BLaER1 treated with 17β-estradiol and CSF1 and Interleukin-3, amounts not matched to agents 10 nM and 100 nM (cell line): Measurements from ENCODE around the gene POLR2I.

Experiments used
- H3K27ac ChIP-seq, 11 experiments: shearing (Covaris generic); formaldehyde crosslinking; 2 replicates each; pipeline ENCODE4 v1.8.1; 2022
- H3K27me3 ChIP-seq, 11 experiments: shearing (Covaris generic); formaldehyde crosslinking; 2 replicates each; pipeline ENCODE4 v1.8.1; 2022
- H3K36me3 ChIP-seq, 11 experiments: shearing (Covaris generic); formaldehyde crosslinking; 2 replicates each; pipeline ENCODE4 v1.8.1; 2022
- H3K4me1 ChIP-seq, 10 experiments: shearing (Covaris generic); formaldehyde crosslinking; 2 replicates each; pipeline ENCODE4 v1.8.1; 2022
- H3K4me2 ChIP-seq, 11 experiments: shearing (Covaris generic); formaldehyde crosslinking; 2 replicates each; pipeline ENCODE4 v1.8.1; 2022
- H3K4me3 ChIP-seq, 10 experiments: shearing (Covaris generic); formaldehyde crosslinking; 2 replicates each; pipeline ENCODE4 v1.8.1; 2022
- H3K9ac ChIP-seq, 11 experiments: shearing (Covaris generic); formaldehyde crosslinking; 2 replicates each; pipeline ENCODE4 v1.8.1; 2022
- H3K9me3 ChIP-seq, 11 experiments: shearing (Covaris generic); formaldehyde crosslinking; replicated peaks in 1 of 11; 2 replicates each; pipeline ENCODE4 v1.8.1; 2022
- H4K20me1 ChIP-seq, 11 experiments: shearing (Covaris generic); formaldehyde crosslinking; 2 replicates each; pipeline ENCODE4 v1.8.1; 2022
- Cebpa-rat ChIP-seq, 11 experiments: shearing (Covaris generic); IDR thresholded peaks; 2 replicates each; pipeline ENCODE4 v1.8.1; 2022

The POLR2I gene

DNA sequence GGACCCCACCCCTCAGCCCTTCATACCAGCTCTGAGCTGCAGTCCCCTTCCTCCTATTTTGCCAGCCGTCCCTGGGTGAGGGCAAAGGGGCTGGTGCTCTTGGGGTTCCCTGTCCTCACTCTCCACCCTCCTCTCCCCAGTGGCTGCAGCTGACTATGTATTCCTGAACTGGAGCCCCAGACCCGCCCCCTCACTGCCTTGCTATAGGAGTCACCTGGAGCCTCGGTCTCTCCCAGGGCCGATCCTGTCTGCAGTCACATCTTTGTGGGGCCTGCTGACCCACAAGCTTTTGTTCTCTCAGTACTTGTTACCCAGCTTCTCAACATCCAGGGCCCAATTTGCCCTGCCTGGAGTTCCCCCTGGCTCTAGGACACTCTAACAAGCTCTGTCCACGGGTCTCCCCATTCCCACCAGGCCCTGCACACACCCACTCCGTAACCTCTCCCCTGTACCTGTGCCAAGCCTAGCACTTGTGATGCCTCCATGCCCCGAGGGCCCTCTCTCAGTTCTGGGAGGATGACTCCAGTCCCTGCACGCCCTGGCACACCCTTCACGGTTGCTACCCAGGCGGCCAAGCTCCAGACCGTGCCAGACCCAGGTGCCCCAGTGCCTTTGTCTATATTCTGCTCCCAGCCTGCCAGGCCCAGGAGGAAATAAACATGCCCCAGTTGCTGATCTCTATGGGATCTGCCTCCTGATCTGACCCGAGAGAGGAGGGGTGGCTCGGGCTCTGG lies 35.2 kb upstream of the POLR2I start:
- H3K27ac ChIP-seq: no peak overlapping the region
- peaks cover 6 to 88% (median 46%) of the 10 kb centered on the region in 11 experiments; a peak in 18 of 22 replicates for H4K20me1 ChIP-seq
- peaks cover 75 to 98% (median 87%) of the 10 kb centered on the region in 11 experiments for H3K36me3 ChIP-seq
- no peak for TF ChIP-seq Cebpa-rat (IDR thresholded peaks at IDR 0.05)
- no peaks in the 10 kb centered on the region for H3K4me1 ChIP-seq
- no peak overlapping the region for H3K4me2 ChIP-seq
- no peaks in the 10 kb centered on the region for H3K9me3 ChIP-seq
- H3K4me3 ChIP-seq: no peak overlapping the region
- H3K27me3 ChIP-seq: no peaks in the 10 kb centered on the region
- peak overlapping the region in 1 of 11 experiments; percentile 7; a peak in 1 of 22 replicates for H3K9ac ChIP-seq

GRCh38 chr19:36144624-36145023 lies 29.9 kb upstream of the POLR2I start:
- no peak for TF ChIP-seq Cebpa-rat (IDR thresholded peaks at IDR 0.05)
- Histone ChIP-seq H4K20me1 (peaks cover 20 to 78% (median 58%) of the 10 kb centered on the region in 11 experiments), H3K4me3 (no peak overlapping the region), H3K36me3 (peaks cover 73 to 83% (median 77%) of the 10 kb centered on the region in 11 experiments), H3K27ac (no peak overlapping the region), H3K4me2 (no peak overlapping the region), H3K9me3 (no peaks in the 10 kb centered on the region), H3K27me3 (no peaks in the 10 kb centered on the region), H3K9ac (no peak overlapping the region), H3K4me1 (peaks cover 8 to 13% (median 9%) of the 10 kb centered on the region in 10 experiments)

- TF ChIP-seq Cebpa-rat (IDR thresholded peaks at IDR 0.05): no peak
- Histone ChIP-seq H3K4me1 (peaks cover 15 to 27% (median 20%) of the 10 kb centered on the region in 10 experiments), H3K27me3 (no peaks in the 10 kb centered on the region), H3K4me3 (no peak overlapping the region), H3K4me2 (no peak overlapping the region), H3K27ac (no peak overlapping the region), H3K36me3 (peaks cover 54 to 62% (median 58%) of the 10 kb centered on the region in 11 experiments), H3K9me3 (no peaks in the 10 kb centered on the region), H3K9ac (no peak overlapping the region), H4K20me1 (peaks cover 20 to 59% (median 46%) of the 10 kb centered on the region in 11 experiments)
Measured at GRCh38 chr19:36142496-36142895, 27.8 kb upstream of the POLR2I start.

GRCh38 chr19:36142046-36142445 lies 27.4 kb upstream of the POLR2I start:
- H3K36me3 ChIP-seq: peaks cover 50 to 58% (median 54%) of the 10 kb centered on the region in 11 experiments
- H3K27me3 ChIP-seq: no peaks in the 10 kb centered on the region
- peaks cover 20 to 54% (median 42%) of the 10 kb centered on the region in 11 experiments for H4K20me1 ChIP-seq
- no peaks in the 10 kb centered on the region for H3K9me3 ChIP-seq
- peaks cover 15 to 29% (median 20%) of the 10 kb centered on the region in 10 experiments for H3K4me1 ChIP-seq
- TF ChIP-seq Cebpa-rat (IDR thresholded peaks at IDR 0.05): no peak
- H3K4me2 ChIP-seq: peak overlapping the region; percentile 30 to 91 (median 69)
- H3K27ac ChIP-seq: peak overlapping the region in 1 of 11 experiments; percentile 5; a peak in 2 of 22 replicates
- peak overlapping the region in 4 of 10 experiments; percentile 90 to 99 (median 95); a peak in 5 of 20 replicates for H3K4me3 ChIP-seq
- H3K9ac ChIP-seq: peak overlapping the region in 2 of 11 experiments; percentile 5; a peak in 1 of 22 replicates

GRCh38 chr19:36141039-36141927 lies 26.6 kb upstream of the POLR2I start:
- peaks cover 42 to 50% (median 46%) of the 10 kb centered on the region in 11 experiments for H3K36me3 ChIP-seq
- H4K20me1 ChIP-seq: peaks cover 16 to 46% (median 34%) of the 10 kb centered on the region in 11 experiments
- H3K4me2 ChIP-seq: peak overlapping the region; percentile 30 to 91 (median 82)
- peak overlapping the region in 10 of 11 experiments; percentile 91 to 98 (median 94); a peak in 20 of 22 replicates for H3K27ac ChIP-seq
- peak overlapping the region; percentile 92 to 98 (median 97); a peak in 21 of 22 replicates for H3K9ac ChIP-seq
- H3K9me3 ChIP-seq: no peaks in the 10 kb centered on the region
- peaks cover 15 to 37% (median 22%) of the 10 kb centered on the region in 10 experiments for H3K4me1 ChIP-seq
- no peak for TF ChIP-seq Cebpa-rat (IDR thresholded peaks at IDR 0.05)
- peak overlapping the region; percentile 84 to 99 (median 96) for H3K4me3 ChIP-seq
- no peaks in the 10 kb centered on the region for H3K27me3 ChIP-seq

DNA sequence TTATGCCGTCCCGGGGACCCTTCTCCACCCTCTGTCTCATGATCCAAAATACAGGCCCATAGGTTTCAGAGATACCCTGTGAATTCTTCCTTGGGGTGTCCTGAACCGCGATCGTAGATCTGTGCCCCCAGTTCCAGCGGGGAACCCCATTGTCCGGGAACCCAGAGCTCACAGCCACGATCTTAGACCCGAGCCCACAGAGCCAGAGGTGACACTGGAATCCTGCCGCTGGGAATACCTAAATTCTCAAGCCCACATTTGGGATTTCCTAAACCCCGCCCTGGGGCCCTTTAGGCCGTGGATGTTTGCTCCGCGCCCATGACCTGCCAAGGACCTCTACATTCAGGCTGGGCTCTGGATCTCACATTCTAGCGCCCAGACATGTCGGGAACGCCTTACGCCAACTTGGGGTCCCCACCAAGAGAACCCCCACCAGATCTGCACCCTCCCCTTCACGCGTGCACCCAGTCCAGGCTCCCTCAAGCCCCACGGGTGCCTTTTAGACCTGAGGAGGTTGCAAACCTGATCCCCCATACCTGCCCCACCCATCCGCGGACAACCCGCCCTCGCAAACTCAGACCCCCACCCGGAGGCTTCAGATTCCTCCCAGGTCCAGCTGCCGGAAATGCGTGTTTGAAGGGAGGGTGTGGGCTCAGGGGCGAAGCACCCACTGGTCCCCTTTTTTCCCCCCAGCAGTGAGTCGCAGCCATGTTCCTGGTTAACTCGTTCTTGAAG lies 25.8 kb upstream of the POLR2I start:
- H3K9ac ChIP-seq: peak overlapping the region; percentile 92 to 98 (median 97)

DNA sequence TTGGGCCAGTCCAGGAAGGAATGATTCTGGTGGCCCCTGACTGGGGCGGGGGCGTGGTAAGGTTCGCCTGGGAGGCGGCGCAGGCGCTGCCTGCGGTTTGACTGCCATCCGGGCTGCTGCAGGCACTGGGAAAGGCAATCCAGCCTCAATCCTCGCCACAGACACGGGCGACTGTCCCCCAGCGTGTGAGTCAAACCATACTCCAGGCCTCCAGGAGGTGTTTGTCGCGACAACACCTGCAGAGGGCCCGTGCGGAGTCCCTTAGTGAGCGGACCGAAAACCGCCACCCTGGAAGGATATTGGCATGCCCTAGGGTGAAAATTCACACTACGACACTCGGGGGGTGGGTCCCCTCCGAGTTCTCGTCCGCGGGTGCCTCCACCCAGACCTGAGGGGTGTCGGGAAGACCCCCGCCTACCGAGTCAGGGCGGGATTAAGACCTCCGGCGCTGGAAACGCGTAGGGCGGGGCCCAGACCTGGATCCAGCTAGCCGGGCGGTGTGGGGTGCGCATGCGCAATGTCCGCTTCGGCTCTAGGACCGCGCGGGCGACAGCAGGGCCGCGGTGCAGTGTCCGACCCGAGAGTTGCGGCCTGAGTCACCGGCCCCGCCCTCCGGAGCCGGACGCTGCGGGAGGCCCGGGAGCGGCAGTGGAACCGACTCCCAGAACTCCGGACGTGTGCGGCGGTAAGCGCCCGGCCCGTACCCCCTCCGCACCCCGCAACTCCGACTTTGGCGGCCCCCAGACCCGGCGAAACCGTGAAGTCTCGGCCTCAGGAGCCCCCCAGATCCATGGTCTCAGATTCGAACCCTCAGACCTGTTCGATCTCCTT lies 25.0 kb upstream of the POLR2I start, which contains the start of gene CAPNS1:
Gene CAPNS1, plus strand, starts transcription at position 594 of the 831 bp plus-strand sequence. CDS start 946 bp downstream, outside the sequence.
- Histone ChIP-seq H3K4me1 (peaks cover 15 to 42% (median 22%) of the 10 kb centered on the region in 10 experiments), H3K27ac (peak within 1 kb of the TSS; percentile 91 to 98 (median 93))
- TF ChIP-seq Cebpa-rat (IDR thresholded peaks at IDR 0.05): no peak

More for the DNA sequence above, 25.8 kb upstream of the POLR2I start:
- Histone ChIP-seq H3K4me1 (peaks cover 15 to 42% (median 22%) of the 10 kb centered on the region in 10 experiments), H3K9me3 (no peaks in the 10 kb centered on the region), H3K27ac (peak overlapping the region; percentile 91 to 98 (median 93)), H3K36me3 (peaks cover 34 to 42% (median 38%) of the 10 kb centered on the region in 11 experiments), H3K4me2 (peak overlapping the region; percentile 52 to 91 (median 78)), H3K27me3 (no peaks in the 10 kb centered on the region), H4K20me1 (peaks cover 14 to 38% (median 27%) of the 10 kb centered on the region in 11 experiments), H3K4me3 (peak overlapping the region; percentile 84 to 99 (median 96))
- TF ChIP-seq Cebpa-rat (IDR thresholded peaks at IDR 0.05): no peak

More for the DNA sequence above, 25.0 kb upstream of the POLR2I start, which contains the start of gene CAPNS1:
- no peaks in the 10 kb centered on the region for H3K9me3 ChIP-seq
- peak within 1 kb of the TSS; percentile 68 to 91 (median 83) for H3K4me2 ChIP-seq
- H3K4me3 ChIP-seq: peak within 1 kb of the TSS; percentile 84 to 99 (median 96)
- H4K20me1 ChIP-seq: peaks cover 14 to 30% (median 24%) of the 10 kb centered on the region in 11 experiments
- no peaks in the 10 kb centered on the region for H3K27me3 ChIP-seq
- H3K9ac ChIP-seq: peak within 1 kb of the TSS; percentile 92 to 98 (median 97)
- H3K36me3 ChIP-seq: peaks cover 27 to 34% (median 30%) of the 10 kb centered on the region in 11 experiments
